HepG2 (cell line): Measurements from ENCODE around the gene IQCH. TPM values are rescaled to one million over a fixed set of nuclear protein-coding genes. Genes with fewer than 3 reads are reported as not detected.

ENCODE experiments used
- ATAC-seq: fragments of 200-7000 bp; cut with Tn5 transposase; 3 replicates; pipeline ENCODE4 v1.9.1; 2020; ENCODE audit warnings: mild to moderate bottlenecking, moderate library complexity
- BruUV-seq: library from RNA; stranded (reverse); fragments of 400-500 nt; replicated peaks from 2 replicates; lab custom pipeline; 2021; lab: Mats Ljungman, UMichigan
- CTCF ChIA-PET: fragments of 300-600 bp; formaldehyde crosslinking; extraction: SDS; loops from one replicate; lab custom pipeline; 2021; ENCODE audit warnings: low total read pairs, inconsistent platforms, low intra/inter-chr PET ratio; lab: Yijun Ruan, JAX
- POLR2A ChIA-PET: fragments of 350-600 bp; sonication (Branson Sonifier 250); formaldehyde crosslinking; loops from one replicate; lab custom pipeline; 2020; ENCODE audit warnings: antibody characterized with exemption, inconsistent platforms; lab: Yijun Ruan, JAX
- DNase-seq: peaks from one replicate; pipeline ENCODE4 v3.0.0-alpha.2; 2015; ENCODE audit warnings: low spot score
- FAIRE-seq: peaks from 3 replicates; lab custom pipeline; 2011; peaks lifted over from hg19 to GRCh38; lab: Jason Lieb, UNC
- H2AFZ ChIP-seq: one replicate; pipeline ENCODE4 v1.6.1; 2011; ENCODE audit warnings: low read length, inconsistent platforms
- H3K27ac ChIP-seq: fragments of 300-600 bp; 3 replicates; pipeline ENCODE4 v1.8.0; 2011; ENCODE audit warnings: mixed run types, mild to moderate bottlenecking, mixed read lengths, low read length, inconsistent platforms; ENCODE audit not compliant: insufficient read depth; ENCODE audit errors: extremely low read length
- H3K27me3 ChIP-seq, 2 experiments: fragments of 200-600 bp in 1 of 2; 2 replicates in 1 of 2; 3 replicates in 1 of 2; pipeline versions ENCODE4 v1.6.0 to v1.8.0; 2011; ENCODE audit warnings: low read length in 2 of 2, mild to moderate bottlenecking in 2 of 2, moderate library complexity in 2 of 2, inconsistent platforms in 1 of 2; ENCODE audit not compliant: insufficient read depth in 2 of 2, control insufficient read depth in 1 of 2
- H3K36me3 ChIP-seq, 2 experiments: fragments of 200-600 bp in 1 of 2; replicated peaks in 1 of 2; 2 replicates in 1 of 2; 3 replicates in 1 of 2; pipeline versions ENCODE4 v1.5.1 to v1.8.0; 2011; ENCODE audit warnings: low read length in 2 of 2, inconsistent platforms in 1 of 2; ENCODE audit not compliant: insufficient read depth in 2 of 2, control insufficient read depth in 1 of 2
- H3K4me1 ChIP-seq: 2 replicates; pipeline ENCODE4 v1.5.1; 2012; ENCODE audit warnings: low read length, inconsistent platforms; ENCODE audit not compliant: insufficient read depth
- H3K4me2 ChIP-seq: 2 replicates; pipeline ENCODE4 v1.6.0; 2011; ENCODE audit warnings: low read depth, low read length, inconsistent platforms
- H3K4me3 ChIP-seq, 3 experiments: fragments of 200-600 bp in 1 of 3; sonication (generic), shearing (Covaris generic) in 1 of 3; replicated peaks in 1 of 3; 2 replicates each; pipeline ENCODE4 v1.5.1; 2011 to 2016; ENCODE audit warnings: low read length in 3 of 3, inconsistent platforms in 2 of 3, low read depth in 2 of 3, mild to moderate bottlenecking in 2 of 3, control low read depth in 1 of 3, mixed read lengths in 1 of 3; ENCODE audit not compliant: insufficient read depth in 1 of 3
- H3K79me2 ChIP-seq: one replicate; pipeline ENCODE4 v1.6.1; 2011; ENCODE audit warnings: low read length, inconsistent platforms; ENCODE audit not compliant: insufficient read depth
- H3K9ac ChIP-seq: 2 replicates; pipeline ENCODE4 v1.6.0; 2011; ENCODE audit warnings: mild to moderate bottlenecking, low read depth, low read length, inconsistent platforms; ENCODE audit not compliant: insufficient read depth
- H3K9me3 ChIP-seq: 2 replicates; pipeline ENCODE4 v1.5.1; 2012; ENCODE audit warnings: mild to moderate bottlenecking, low read length
- H4K20me1 ChIP-seq: 2 replicates; pipeline ENCODE4 v1.6.0; 2011; ENCODE audit warnings: inconsistent platforms, mild to moderate bottlenecking, low read length, moderate library complexity; ENCODE audit not compliant: insufficient read depth
- BCL3 ChIP-seq: sonication (generic); formaldehyde crosslinking; IDR thresholded peaks from 2 replicates; pipeline ENCODE4 v1.5.1; 2020; ENCODE audit warnings: mild to moderate bottlenecking, missing genetic modification reagents, moderate library complexity
- CHCHD3 ChIP-seq: sonication (generic); formaldehyde crosslinking; IDR thresholded peaks from 2 replicates; pipeline ENCODE4 v1.8.0; 2022; ENCODE audit warnings: mild to moderate bottlenecking, missing genetic modification reagents, moderate library complexity
- HNF4G ChIP-seq, 2 experiments: sonication (generic) in 1 of 2; formaldehyde crosslinking in 1 of 2; IDR thresholded peaks; 2 replicates each; pipeline versions ENCODE4 v1.4.0 to v1.6.1; 2011 to 2020; ENCODE audit warnings: borderline replicate concordance in 2 of 2, low read depth in 2 of 2, mild to moderate bottlenecking in 2 of 2, low read length in 1 of 2, missing genetic modification reagents in 1 of 2, moderate library complexity in 1 of 2
- HNRNPH1 ChIP-seq: fragments of 200-400 bp; formaldehyde crosslinking; optimal IDR thresholded peaks from 2 replicates; pipeline ENCODE3; 2017; ENCODE audit warnings: mild to moderate bottlenecking, low read depth, low read length
- KAT2B ChIP-seq: fragments of 150-350 bp; IDR thresholded peaks from 2 replicates; pipeline ENCODE4 v1.6.1; 2014; ENCODE audit warnings: low read depth, low read length, borderline replicate concordance
- MAFG ChIP-seq: sonication (generic); formaldehyde crosslinking; IDR thresholded peaks from 2 replicates; pipeline ENCODE4 v1.5.1; 2020; ENCODE audit warnings: mild to moderate bottlenecking, missing genetic modification reagents
- MIXL1 ChIP-seq: IDR thresholded peaks from 2 replicates; pipeline ENCODE4 v1.6.1; 2016
- MYNN ChIP-seq: sonication (generic); formaldehyde crosslinking; IDR thresholded peaks from 2 replicates; pipeline ENCODE4 v1.4.0; 2020; ENCODE audit warnings: mild to moderate bottlenecking, low read depth, missing genetic modification reagents
- PAF1 ChIP-seq: IDR thresholded peaks from 2 replicates; pipeline ENCODE4 v1.6.1; 2016; ENCODE audit warnings: missing genetic modification reagents, missing compliant biosample characterization
- RBM39 ChIP-seq: fragments of 200-400 bp; formaldehyde crosslinking; IDR thresholded peaks from one replicate; pipeline ENCODE4 v1.6.1; 2018; ENCODE audit warnings: antibody characterized with exemption, mild to moderate bottlenecking, low read depth, low read length; ENCODE audit not compliant: poor library complexity, severe bottlenecking
- RCOR2 ChIP-seq: IDR thresholded peaks from 2 replicates; pipeline ENCODE4 v1.6.1; 2016; ENCODE audit warnings: missing biosample characterization, missing genetic modification reagents
- ZC3H4 ChIP-seq: sonication (generic); formaldehyde crosslinking; IDR thresholded peaks from 2 replicates; pipeline ENCODE4 v1.4.0; 2020; ENCODE audit warnings: missing genetic modification reagents, borderline replicate concordance
- ZHX1 ChIP-seq: sonication (generic); formaldehyde crosslinking; IDR thresholded peaks from 2 replicates; pipeline ENCODE4 v1.8.1; 2022; ENCODE audit warnings: low read depth, mild to moderate bottlenecking, missing genetic modification reagents
- ZNF10 ChIP-seq: sonication (generic); formaldehyde crosslinking; IDR thresholded peaks from 2 replicates; pipeline ENCODE4 v1.4.0; 2020; ENCODE audit warnings: mild to moderate bottlenecking, low read depth, missing genetic modification reagents, borderline replicate concordance
- ZNF343 ChIP-seq: sonication (generic); formaldehyde crosslinking; IDR thresholded peaks from 2 replicates; pipeline ENCODE4 v1.4.0; 2020; ENCODE audit warnings: mild to moderate bottlenecking, missing genetic modification reagents
- in situ Hi-C: cut with HindIII; loops from 2 replicates; pipeline ENCODE4 v1.10.0; 2017; ENCODE audit warnings: low pct_unique_long_range_greater_than_20kb; ENCODE audit not compliant: extremely low pct_ligation_motif_present
- intact Hi-C: fragments of 100-400 bp; cut with micrococcal nuclease; formaldehyde crosslinking; loops from one replicate; pipeline ENCODE4 v1.10.0; 2022; ENCODE audit not compliant: unreplicated experiment
- polyA plus RNA-seq, 8 experiments: library from polyadenylated mRNA; depleted of rRNA in 3 of 8; stranded (reverse) in 7 of 8; unstranded in 1 of 8; fragments of >200 nt; fragmentation: Illumina TruSeq in 4 of 8; extraction: Trizol in 4 of 8; gene quantifications; 2 replicates each; pipeline versions ENCODE4 v1.2.1 to v1.2.3, GENCODE V29; 2011 to 2016; ENCODE audit warnings: low read depth in 4 of 8, missing spikeins in 1 of 8, mixed read lengths in 1 of 8; ENCODE audit not compliant: insufficient read depth in 1 of 8
- total RNA-seq, 5 experiments: library from RNA; depleted of rRNA; stranded (reverse); fragments of >200 nt; fragmentation: Illumina TruSeq; extraction: Trizol; gene quantifications; 2 replicates each; pipeline ENCODE4 v1.2.3, GENCODE V29; 2016; ENCODE audit warnings: low read depth in 1 of 5
- TF ChIP-seq, protein P1 (sequence below): sonication (generic); formaldehyde crosslinking; IDR thresholded peaks from 2 replicates; pipeline ENCODE4 v1.4.0; 2020; ENCODE audit warnings: mild to moderate bottlenecking, missing genetic modification reagents

The IQCH gene
- total and polyA plus RNA-seq, 2 of the 13 experiments (the other 11 are each of a cell fraction or from before 2014, with no cell fraction given) = 0.16 to 0.55 TPM

- BruUV-seq = no TSS peak
- intact Hi-C loops = loop anchor here (5.0 kb wide), 1 partner anchor 533 kb away; no protein-coding TSS in a partner anchor
- POLR2A ChIA-PET = no interaction called here
These were observed 50.2 kb downstream of the IQCH start for GRCh38 chr15:67304778-67305177.

More at GRCh38 chr15:67304778-67305177, 50.2 kb downstream of the IQCH start:
- Histone ChIP-seq H3K79me2 (no peaks in the 10 kb centered on the region), H4K20me1 (no peaks in the 10 kb centered on the region), H3K9me3 (no peaks in the 10 kb centered on the region), H3K36me3 (no peaks in the 10 kb centered on the region), H3K4me2 (no peak overlapping the region), H2AFZ (no peak overlapping the region), H3K9ac (no peak overlapping the region), H3K27me3 (no peaks in the 10 kb centered on the region), H3K4me1 (no peaks in the 10 kb centered on the region), H3K4me3 (no peak overlapping the region), H3K27ac (no peak overlapping the region)
- CTCF ChIA-PET = interaction anchor here (2.3 kb wide), 1 partner anchor 358 kb away, joined by 33 read pairs; no protein-coding TSS in a partner anchor
- FAIRE-seq = no peak
- ATAC-seq = no peak
- no peak for DNase-seq
- in situ Hi-C loops = loop anchor here (5.0 kb wide), 1 partner anchor 357 kb away; no protein-coding TSS in a partner anchor
- TF ChIP-seq HNRNPH1 (no peak), RCOR2 (CRISPR knock-in tag) (no peak), HNF4G (IDR thresholded peaks at IDR 0.05; ENCODE audit: borderline replicate concordance, low read depth, low read length) (no peak), HNF4G (CRISPR knock-in tag; IDR thresholded peaks at IDR 0.05; ENCODE audit: borderline replicate concordance, low read depth) (no peak), MYNN (CRISPR knock-in tag) (no peak), ZHX1 (CRISPR knock-in tag) (no peak), ZNF343 (CRISPR knock-in tag) (no peak), MAFG (CRISPR knock-in tag) (no peak), BCL3 (CRISPR knock-in tag) (no peak), ZNF10 (CRISPR knock-in tag) (no peak), MIXL1 (no peak), ZC3H4 (no peak), KAT2B (no peak), RBM39 (no peak), CHCHD3 (CRISPR knock-in tag) (no peak), PAF1 (CRISPR knock-in tag) (no peak)
- TF ChIP-seq, protein P1, sequence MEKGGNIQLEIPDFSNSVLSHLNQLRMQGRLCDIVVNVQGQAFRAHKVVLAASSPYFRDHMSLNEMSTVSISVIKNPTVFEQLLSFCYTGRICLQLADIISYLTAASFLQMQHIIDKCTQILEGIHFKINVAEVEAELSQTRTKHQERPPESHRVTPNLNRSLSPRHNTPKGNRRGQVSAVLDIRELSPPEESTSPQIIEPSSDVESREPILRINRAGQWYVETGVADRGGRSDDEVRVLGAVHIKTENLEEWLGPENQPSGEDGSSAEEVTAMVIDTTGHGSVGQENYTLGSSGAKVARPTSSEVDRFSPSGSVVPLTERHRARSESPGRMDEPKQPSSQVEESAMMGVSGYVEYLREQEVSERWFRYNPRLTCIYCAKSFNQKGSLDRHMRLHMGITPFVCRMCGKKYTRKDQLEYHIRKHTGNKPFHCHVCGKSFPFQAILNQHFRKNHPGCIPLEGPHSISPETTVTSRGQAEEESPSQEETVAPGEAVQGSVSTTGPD = no peak
